K562 (cell line): ENCODE measurements around the gene GRM5.
"Not testable (repeated sequence)": the region's sequence is repeated elsewhere in the genome, so short reads cannot be mapped to it uniquely, and the experiment has no call there.

Experiments used
- MAZ ChIP-seq, 2 experiments: fragments of 450-650 bp in 1 of 2; sonication (generic) in 1 of 2; formaldehyde crosslinking; IDR thresholded peaks in 1 of 2; conservative IDR thresholded peaks in 1 of 2; 2 replicates each; pipeline versions ENCODE4 v1.4.0 to v1.5.0; 2020; ENCODE audit warnings: mild to moderate bottlenecking in 1 of 2, missing genetic modification reagents in 1 of 2
- TF ChIP-seq, protein P1 (sequence below): sonication (generic); formaldehyde crosslinking; IDR thresholded peaks from 2 replicates; pipeline ENCODE4 v1.9.0; 2022; ENCODE audit warnings: mild to moderate bottlenecking, missing genetic modification reagents

DNA sequence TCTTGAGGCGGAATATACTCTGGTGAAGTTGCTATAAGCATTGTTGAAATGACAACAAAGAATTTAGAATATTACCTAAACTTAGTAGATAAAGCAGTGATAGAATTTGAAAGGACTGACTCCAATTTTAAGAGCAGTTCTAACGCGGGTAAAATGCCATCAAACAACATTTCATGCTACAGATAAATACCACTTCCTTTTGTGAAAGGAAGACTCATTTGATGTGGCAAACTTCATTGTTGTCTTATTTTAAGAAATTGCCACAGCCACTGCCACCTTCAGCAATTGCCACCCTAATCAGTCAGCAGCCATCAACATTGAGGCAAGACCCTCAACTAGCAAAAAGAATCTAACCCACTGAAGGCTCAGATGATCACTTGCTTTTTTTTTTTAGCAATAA, 220.8 kb downstream of the GRM5 start:
- TF ChIP-seq, protein P1, sequence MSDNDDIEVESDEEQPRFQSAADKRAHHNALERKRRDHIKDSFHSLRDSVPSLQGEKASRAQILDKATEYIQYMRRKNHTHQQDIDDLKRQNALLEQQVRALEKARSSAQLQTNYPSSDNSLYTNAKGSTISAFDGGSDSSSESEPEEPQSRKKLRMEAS = not testable (repeated sequence)
- not testable (repeated sequence) for TF ChIP-seq MAZ (CRISPR knock-in tag; conservative IDR thresholded peaks at IDR 0.05 in 1 of 2, IDR thresholded peaks at IDR 0.05 in 1 of 2)
